Right atrium auricular region (tissue), 2 donors: Measurements from ENCODE around the gene EXOC6B. TPM values are rescaled to one million over a fixed set of nuclear protein-coding genes. Genes with fewer than 3 reads are reported as not detected.

Source experiments
- DNase-seq: peaks from one replicate; pipeline ENCODE4 v3.0.0-alpha.2; 2019; ENCODE audit warnings: low spot score
- H3K27ac ChIP-seq, 2 donors: fragments of 200-600 bp; sonication (generic); 1 replicate in 1 of 2; 2 replicates in 1 of 2; pipeline ENCODE4 v1.5.1; 2016 to 2019
- H3K27me3 ChIP-seq, 2 donors: fragments of 200-600 bp; sonication (generic); one replicate each; pipeline versions ENCODE4 v1.5.1 to v1.6.0; 2017 to 2019
- H3K36me3 ChIP-seq: fragments of 200-600 bp; sonication (generic); one replicate; pipeline ENCODE4 v1.5.1; 2016
- H3K4me1 ChIP-seq, 2 donors: fragments of 200-600 bp; sonication (generic); one replicate each; pipeline versions ENCODE4 v1.5.1 to v1.6.0; 2017 to 2019
- H3K4me3 ChIP-seq, 2 donors: fragments of 200-600 bp; sonication (generic); 1 replicate in 1 of 2; 2 replicates in 1 of 2; pipeline ENCODE4 v1.5.1; 2017 to 2019; ENCODE audit warnings: mild to moderate bottlenecking in 1 of 2, moderate library complexity in 1 of 2
- H3K9me3 ChIP-seq, 2 donors: fragments of 200-600 bp; sonication (generic); one replicate each; pipeline ENCODE4 v1.5.1; 2019
- CTCF ChIP-seq, 2 donors: fragments of 200-600 bp; sonication (generic); IDR thresholded peaks; one replicate each; pipeline ENCODE4 v1.5.1; 2019; ENCODE audit warnings: antibody characterized with exemption in 2 of 2
- total RNA-seq, 2 donors: library from RNA; depleted of rRNA; stranded (reverse); fragments of >200 nt; gene quantifications; one replicate each; pipeline ENCODE4 v1.1.0, GENCODE V29; 2016

The EXOC6B gene
- total RNA-seq, 2 donors from 2014 or later: 80.5 to 111 TPM

- no peaks in the 10 kb centered on the region for H3K27me3 ChIP-seq
- H3K4me1 ChIP-seq: peaks cover 0 to 7% of the 10 kb centered on the region in 2 donors
- H3K27ac ChIP-seq: no peak overlapping the region
- DNase-seq: no peak
- H3K36me3 ChIP-seq: no peaks in the 10 kb centered on the region
- H3K4me3 ChIP-seq: no peak overlapping the region
- TF ChIP-seq CTCF (IDR thresholded peaks at IDR 0.05): no peak
- H3K9me3 ChIP-seq: peaks cover 0 to 14% of the 10 kb centered on the region in 2 donors
These were observed 15.7 kb downstream of the EXOC6B start for GRCh38 chr2:72810165-72810564.

DNA sequence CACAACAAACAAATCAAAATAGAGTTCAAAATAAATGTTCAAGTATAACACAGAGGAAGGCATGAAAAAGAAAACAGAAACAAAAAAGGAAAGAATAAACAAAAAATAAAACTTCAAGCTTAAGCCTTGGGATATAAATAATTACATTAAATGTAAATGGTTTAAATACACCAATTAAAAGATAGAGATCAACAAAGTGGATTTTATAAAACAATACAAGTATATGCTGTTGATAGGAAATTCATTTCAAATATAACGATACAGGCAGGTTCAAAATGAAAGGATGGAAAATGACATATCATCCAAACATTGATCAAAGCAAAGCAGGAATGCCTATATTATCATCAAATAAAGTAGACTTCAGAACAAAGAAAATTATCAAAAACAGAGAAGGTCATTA is 16.7 kb downstream of the EXOC6B start:
- Histone ChIP-seq H3K9me3 (peaks cover 0 to 14% of the 10 kb centered on the region in 2 donors), H3K4me1 (peaks cover 0 to 7% of the 10 kb centered on the region in 2 donors), H3K27me3 (no peaks in the 10 kb centered on the region), H3K27ac (no peak overlapping the region), H3K36me3 (no peaks in the 10 kb centered on the region), H3K4me3 (no peak overlapping the region)
- no peak for DNase-seq
- TF ChIP-seq CTCF (IDR thresholded peaks at IDR 0.05): no peak

DNA sequence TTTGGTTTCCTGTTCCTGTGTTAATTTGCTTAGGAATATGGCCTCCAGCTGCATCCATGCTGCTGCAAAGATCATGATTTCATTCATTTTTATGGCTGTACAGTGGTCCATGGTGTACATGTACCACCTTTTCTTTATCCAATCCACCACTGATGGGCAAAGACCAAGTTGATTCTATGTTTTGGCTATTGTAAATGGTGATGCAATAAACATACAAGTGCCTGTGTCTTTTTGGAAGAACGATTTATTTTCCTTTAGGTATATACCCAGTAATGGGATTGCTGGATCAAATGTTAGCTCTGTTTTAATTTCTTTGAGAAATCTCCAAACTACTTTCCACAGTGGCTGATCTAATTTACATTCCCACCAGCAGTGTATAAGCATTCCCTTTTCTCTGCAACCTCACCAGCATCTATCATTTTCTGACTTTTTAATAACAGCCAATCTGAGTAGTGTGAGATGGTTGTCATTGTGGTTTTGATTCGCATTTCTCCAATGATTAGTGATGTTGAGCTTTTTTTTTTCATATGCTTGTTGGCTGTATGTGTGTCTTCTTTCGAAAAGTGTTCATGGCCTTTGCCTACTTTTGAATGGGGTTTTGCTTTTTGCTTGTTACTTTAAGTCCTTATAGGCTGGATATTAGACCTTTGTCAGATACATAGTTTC is 19.4 kb downstream of the EXOC6B start:
- no peak for TF ChIP-seq CTCF (IDR thresholded peaks at IDR 0.05)
- DNase-seq: no peak
- H3K4me3 ChIP-seq: no peak overlapping the region
- no peak overlapping the region for H3K27ac ChIP-seq
- H3K4me1 ChIP-seq: no peaks in the 10 kb centered on the region
- peaks cover 0 to 14% of the 10 kb centered on the region in 2 donors for H3K9me3 ChIP-seq
- H3K27me3 ChIP-seq: no peaks in the 10 kb centered on the region
- H3K36me3 ChIP-seq: no peaks in the 10 kb centered on the region

GRCh38 chr2:72803626-72804320 is 22.1 kb downstream of the EXOC6B start:
- Histone ChIP-seq H3K27ac (no peak overlapping the region), H3K27me3 (no peaks in the 10 kb centered on the region), H3K36me3 (no peaks in the 10 kb centered on the region), H3K4me1 (no peaks in the 10 kb centered on the region), H3K9me3 (peaks cover 0 to 4% of the 10 kb centered on the region in 2 donors), H3K4me3 (no peak overlapping the region)
- DNase-seq: no peak
- TF ChIP-seq CTCF (IDR thresholded peaks at IDR 0.05): no peak

DNA sequence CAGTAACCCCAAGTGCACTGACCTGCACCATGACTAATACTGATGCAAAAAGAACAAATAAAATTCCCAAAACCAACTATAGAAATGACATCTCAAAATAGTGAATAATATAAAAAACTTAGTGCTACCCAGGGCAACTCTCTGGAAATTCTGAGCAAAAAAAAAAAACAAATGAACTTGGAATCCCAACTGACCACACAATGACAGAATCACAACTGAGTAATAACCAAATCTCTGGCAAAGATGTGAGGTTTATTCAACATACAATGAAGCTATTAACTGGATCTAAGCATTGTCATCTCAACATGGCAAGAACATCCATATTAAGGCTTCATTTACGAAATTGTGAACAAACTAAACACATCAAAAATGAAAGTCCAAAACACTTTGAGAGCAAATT is 22.7 kb downstream of the EXOC6B start:
- Histone ChIP-seq H3K4me1 (peaks cover 0 to 3% of the 10 kb centered on the region in 2 donors), H3K27me3 (no peaks in the 10 kb centered on the region), H3K27ac (no peak overlapping the region), H3K36me3 (no peaks in the 10 kb centered on the region), H3K4me3 (no peak overlapping the region), H3K9me3 (no peaks in the 10 kb centered on the region)
- no peak for TF ChIP-seq CTCF (IDR thresholded peaks at IDR 0.05)
- DNase-seq: no peak
